Prostate gland (tissue), 2 donors: ENCODE results near the gene APBA3.

ENCODE experiments used
- POLR2A ChIP-seq: fragments of 450-650 bp; IDR thresholded peaks from one replicate; pipeline ENCODE4 v1.6.1; 2016; ENCODE audit warnings: antibody characterized with exemption, mild to moderate bottlenecking
- TF ChIP-seq, protein P1 (sequence below), 4 experiments: fragments of 200-600 bp in 2 of 4; fragments of 450-650 bp in 2 of 4; sonication (generic) in 2 of 4; IDR thresholded peaks; 1 replicate in 3 of 4; 2 replicates in 1 of 4; pipeline ENCODE4 v1.5.1; 2016 to 2019; ENCODE audit warnings: antibody characterized with exemption in 4 of 4, mild to moderate bottlenecking in 2 of 4, moderate library complexity in 2 of 4

DNA sequence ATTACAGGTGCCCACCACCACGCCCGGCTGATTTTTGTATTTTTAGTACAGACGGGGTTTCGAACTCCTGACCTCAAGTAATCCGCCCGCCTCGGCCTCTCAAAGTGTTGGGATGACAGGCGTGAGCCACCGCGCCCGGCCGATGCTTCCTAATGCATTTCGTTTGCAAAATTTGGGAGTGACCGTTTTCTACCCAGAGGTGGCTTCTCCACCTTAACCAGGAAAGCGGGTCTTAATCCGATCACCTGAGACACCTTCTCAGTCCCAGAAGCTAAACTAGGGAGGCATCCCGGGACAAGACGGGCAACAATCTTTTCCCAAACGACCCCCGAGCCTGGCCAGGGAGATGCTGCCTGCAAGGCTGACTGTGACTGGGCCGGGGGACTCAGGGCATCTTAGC lies 39.5 kb upstream of the APBA3 start:
- TF ChIP-seq, protein P1, sequence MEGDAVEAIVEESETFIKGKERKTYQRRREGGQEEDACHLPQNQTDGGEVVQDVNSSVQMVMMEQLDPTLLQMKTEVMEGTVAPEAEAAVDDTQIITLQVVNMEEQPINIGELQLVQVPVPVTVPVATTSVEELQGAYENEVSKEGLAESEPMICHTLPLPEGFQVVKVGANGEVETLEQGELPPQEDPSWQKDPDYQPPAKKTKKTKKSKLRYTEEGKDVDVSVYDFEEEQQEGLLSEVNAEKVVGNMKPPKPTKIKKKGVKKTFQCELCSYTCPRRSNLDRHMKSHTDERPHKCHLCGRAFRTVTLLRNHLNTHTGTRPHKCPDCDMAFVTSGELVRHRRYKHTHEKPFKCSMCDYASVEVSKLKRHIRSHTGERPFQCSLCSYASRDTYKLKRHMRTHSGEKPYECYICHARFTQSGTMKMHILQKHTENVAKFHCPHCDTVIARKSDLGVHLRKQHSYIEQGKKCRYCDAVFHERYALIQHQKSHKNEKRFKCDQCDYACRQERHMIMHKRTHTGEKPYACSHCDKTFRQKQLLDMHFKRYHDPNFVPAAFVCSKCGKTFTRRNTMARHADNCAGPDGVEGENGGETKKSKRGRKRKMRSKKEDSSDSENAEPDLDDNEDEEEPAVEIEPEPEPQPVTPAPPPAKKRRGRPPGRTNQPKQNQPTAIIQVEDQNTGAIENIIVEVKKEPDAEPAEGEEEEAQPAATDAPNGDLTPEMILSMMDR (IDR thresholded peaks at IDR 0.05), result no peak
- no peak for TF ChIP-seq POLR2A
